ENCODE measurements around the gene NFYC. TPM values are rescaled to one million over a fixed set of nuclear protein-coding genes. Genes with fewer than 3 reads are reported as not detected.

NFYC gene
- total RNA-seq, 1 donor from 2014 or later = 56.0 TPM

GRCh38 chr1:40743452-40743851 lies 51.9 kb downstream of the NFYC start:
- intact Hi-C loops (cut with DNase I) = no loop called here
- Histone ChIP-seq H3K27ac (no peak overlapping the region), H3K36me3 (peaks cover 51% of the 10 kb centered on the region), H3K4me3 (no peak overlapping the region), H3K4me1 (no peaks in the 10 kb centered on the region), H3K9me3 (no peaks in the 10 kb centered on the region), H3K27me3 (no peaks in the 10 kb centered on the region)
- DNase-seq (no peak), ATAC-seq (no peak)
- TF ChIP-seq CTCF (IDR thresholded peaks at IDR 0.05) = no peak

- intact Hi-C loops (cut with DNase I) = no loop called here
- no peak for TF ChIP-seq CTCF (IDR thresholded peaks at IDR 0.05)
- DNase-seq (no peak), ATAC-seq (no peak)
- Histone ChIP-seq H3K4me3 (no peak overlapping the region), H3K36me3 (peaks cover 51% of the 10 kb centered on the region), H3K9me3 (no peaks in the 10 kb centered on the region), H3K27ac (no peak overlapping the region), H3K4me1 (no peaks in the 10 kb centered on the region), H3K27me3 (no peaks in the 10 kb centered on the region)
These were observed 52.4 kb downstream of the NFYC start for GRCh38 chr1:40743860-40744259.

DNA sequence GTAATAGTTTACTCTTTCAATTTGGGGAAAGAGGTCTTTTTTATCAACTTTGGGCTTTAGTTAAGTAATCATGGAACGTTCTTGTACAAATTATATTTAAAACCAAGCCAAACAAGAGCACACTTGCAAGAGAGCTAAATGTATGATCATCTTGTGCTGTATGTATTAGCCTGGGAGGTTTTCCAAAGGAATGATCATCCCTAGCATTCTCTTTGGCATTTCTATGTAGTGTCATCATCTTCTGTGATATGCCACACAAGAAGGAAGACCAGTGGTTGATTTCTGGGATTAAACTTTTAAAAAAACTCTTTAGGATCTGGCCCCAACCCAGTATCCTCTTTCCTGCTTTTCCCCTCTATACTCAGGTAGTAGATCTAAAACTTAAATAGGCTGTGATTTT lies 53.7 kb downstream of the NFYC start:
- TF ChIP-seq CTCF (IDR thresholded peaks at IDR 0.05) = no peak
- DNase-seq = no peak
- H3K36me3 ChIP-seq = peaks cover 51% of the 10 kb centered on the region
- no peak overlapping the region for H3K27ac ChIP-seq
- H3K4me3 ChIP-seq = no peak overlapping the region
- no peaks in the 10 kb centered on the region for H3K27me3 ChIP-seq
- ATAC-seq = no peak
- intact Hi-C loops (cut with DNase I) = no loop called here
- H3K9me3 ChIP-seq = no peaks in the 10 kb centered on the region
- H3K4me1 ChIP-seq = no peaks in the 10 kb centered on the region

DNA sequence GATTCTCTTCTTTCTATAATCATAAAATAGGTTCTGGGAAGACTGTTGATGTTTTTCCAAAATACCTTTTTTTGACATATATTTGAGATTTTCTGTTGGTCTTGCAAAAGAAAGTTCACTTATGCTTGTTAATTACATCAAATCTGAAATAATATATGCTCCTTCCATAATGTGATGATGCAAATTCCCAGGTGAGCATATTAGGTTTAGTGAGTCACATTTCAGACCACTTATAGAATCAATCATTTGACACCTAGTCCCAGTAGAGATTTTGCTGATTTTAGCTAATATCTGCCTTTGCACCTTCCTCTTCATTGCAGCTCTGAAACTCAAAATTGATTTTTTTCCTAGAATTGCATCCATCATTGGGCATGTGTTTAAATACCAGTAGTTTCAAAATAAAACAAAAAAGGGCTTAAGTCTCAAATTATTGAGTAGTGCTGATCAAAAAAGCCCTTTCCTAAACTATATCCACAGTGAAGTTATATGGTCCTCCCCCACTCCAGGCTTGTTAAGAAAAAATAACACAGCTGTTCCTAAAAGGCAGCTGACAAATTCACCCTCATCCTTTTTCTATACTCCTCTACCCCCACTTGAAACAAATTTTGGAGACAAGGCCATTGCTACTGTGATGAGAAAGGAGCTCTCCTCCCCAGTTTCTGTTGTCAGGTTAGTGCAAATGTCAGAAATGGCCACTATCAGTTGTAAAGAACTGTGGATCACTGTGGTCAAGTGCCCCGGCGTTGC lies 55.0 kb downstream of the NFYC start:
- Histone ChIP-seq H3K36me3 (peaks cover 52% of the 10 kb centered on the region), H3K9me3 (no peaks in the 10 kb centered on the region), H3K4me3 (no peak overlapping the region), H3K27me3 (no peaks in the 10 kb centered on the region), H3K4me1 (no peaks in the 10 kb centered on the region), H3K27ac (no peak overlapping the region)
- TF ChIP-seq CTCF (IDR thresholded peaks at IDR 0.05) = no peak
- DNase-seq (no peak), ATAC-seq (no peak)
- intact Hi-C loops (cut with DNase I) = no loop called here

- H3K27me3 ChIP-seq = no peaks in the 10 kb centered on the region
- no peak for DNase-seq
- no peak for TF ChIP-seq CTCF (IDR thresholded peaks at IDR 0.05)
- H3K36me3 ChIP-seq = peaks cover 58% of the 10 kb centered on the region
- H3K27ac ChIP-seq = no peak overlapping the region
- no peaks in the 10 kb centered on the region for H3K4me1 ChIP-seq
- no peaks in the 10 kb centered on the region for H3K9me3 ChIP-seq
- intact Hi-C loops (cut with DNase I) = no loop called here
- no peak for ATAC-seq
- H3K4me3 ChIP-seq = no peak overlapping the region
These were observed 57.6 kb downstream of the NFYC start for GRCh38 chr1:40748841-40749718.

Measured in upper lobe of right lung (tissue), 1 donor.